Fibroblast of lung (primary cell): Measurements from ENCODE around the gene SLC7A14.

Experiments
- CTCF ChIP-seq, 2 donors: IDR thresholded peaks in 1 of 2; conservative IDR thresholded peaks in 1 of 2; 1 replicate in 1 of 2; 2 replicates in 1 of 2; pipeline ENCODE4 v1.5.1; 2011 to 2012; ENCODE audit warnings: low read length in 2 of 2, control low read depth in 1 of 2, inconsistent platforms in 1 of 2, low read depth in 1 of 2, mild to moderate bottlenecking in 1 of 2
- EZH2 ChIP-seq: IDR thresholded peaks from 2 replicates; pipeline ENCODE4 v1.5.1; 2012; ENCODE audit warnings: low read length, control low read depth, mild to moderate bottlenecking; ENCODE audit errors: missing control alignments

GRCh38 chr3:170467571-170468147, 118.2 kb downstream of the SLC7A14 start:
- TF ChIP-seq CTCF (conservative IDR thresholded peaks at IDR 0.05 in 1 of 2, IDR thresholded peaks at IDR 0.05 in 1 of 2; ENCODE audit: low read depth in 1 of 2, low read length in 2 of 2) (no peak), EZH2 (no peak)
